HepG2 (cell line): ENCODE results near the gene POLN. TPM values are rescaled to one million over a fixed set of nuclear protein-coding genes. Genes with fewer than 3 reads are reported as not detected.

Experiments
- ATAC-seq: fragments of 200-7000 bp; cut with Tn5 transposase; 3 replicates; pipeline ENCODE4 v1.9.1; 2020; ENCODE audit warnings: mild to moderate bottlenecking, moderate library complexity
- BruUV-seq: library from RNA; stranded (reverse); fragments of 400-500 nt; replicated peaks from 2 replicates; lab custom pipeline; 2021; lab: Mats Ljungman, UMichigan
- CTCF ChIA-PET: fragments of 300-600 bp; formaldehyde crosslinking; extraction: SDS; loops from one replicate; lab custom pipeline; 2021; ENCODE audit warnings: low total read pairs, inconsistent platforms, low intra/inter-chr PET ratio; lab: Yijun Ruan, JAX
- POLR2A ChIA-PET: fragments of 350-600 bp; sonication (Branson Sonifier 250); formaldehyde crosslinking; loops from one replicate; lab custom pipeline; 2020; ENCODE audit warnings: antibody characterized with exemption, inconsistent platforms; lab: Yijun Ruan, JAX
- DNase-seq: peaks from one replicate; pipeline ENCODE4 v3.0.0-alpha.2; 2015; ENCODE audit warnings: low spot score
- FAIRE-seq: peaks from 3 replicates; lab custom pipeline; 2011; peaks lifted over from hg19 to GRCh38; lab: Jason Lieb, UNC
- H2AFZ ChIP-seq: one replicate; pipeline ENCODE4 v1.6.1; 2011; ENCODE audit warnings: low read length, inconsistent platforms
- H3K27ac ChIP-seq: fragments of 300-600 bp; 3 replicates; pipeline ENCODE4 v1.8.0; 2011; ENCODE audit warnings: mixed run types, mild to moderate bottlenecking, mixed read lengths, low read length, inconsistent platforms; ENCODE audit not compliant: insufficient read depth; ENCODE audit errors: extremely low read length
- H3K27me3 ChIP-seq, 2 experiments: fragments of 200-600 bp in 1 of 2; 2 replicates in 1 of 2; 3 replicates in 1 of 2; pipeline versions ENCODE4 v1.6.0 to v1.8.0; 2011; ENCODE audit warnings: low read length in 2 of 2, mild to moderate bottlenecking in 2 of 2, moderate library complexity in 2 of 2, inconsistent platforms in 1 of 2; ENCODE audit not compliant: insufficient read depth in 2 of 2, control insufficient read depth in 1 of 2
- H3K36me3 ChIP-seq, 2 experiments: fragments of 200-600 bp in 1 of 2; replicated peaks in 1 of 2; 2 replicates in 1 of 2; 3 replicates in 1 of 2; pipeline versions ENCODE4 v1.5.1 to v1.8.0; 2011; ENCODE audit warnings: low read length in 2 of 2, inconsistent platforms in 1 of 2; ENCODE audit not compliant: insufficient read depth in 2 of 2, control insufficient read depth in 1 of 2
- H3K4me1 ChIP-seq: 2 replicates; pipeline ENCODE4 v1.5.1; 2012; ENCODE audit warnings: low read length, inconsistent platforms; ENCODE audit not compliant: insufficient read depth
- H3K4me2 ChIP-seq: 2 replicates; pipeline ENCODE4 v1.6.0; 2011; ENCODE audit warnings: low read depth, low read length, inconsistent platforms
- H3K4me3 ChIP-seq, 3 experiments: fragments of 200-600 bp in 1 of 3; sonication (generic), shearing (Covaris generic) in 1 of 3; replicated peaks in 1 of 3; 2 replicates each; pipeline ENCODE4 v1.5.1; 2011 to 2016; ENCODE audit warnings: low read length in 3 of 3, inconsistent platforms in 2 of 3, low read depth in 2 of 3, mild to moderate bottlenecking in 2 of 3, control low read depth in 1 of 3, mixed read lengths in 1 of 3; ENCODE audit not compliant: insufficient read depth in 1 of 3
- H3K79me2 ChIP-seq: one replicate; pipeline ENCODE4 v1.6.1; 2011; ENCODE audit warnings: low read length, inconsistent platforms; ENCODE audit not compliant: insufficient read depth
- H3K9ac ChIP-seq: 2 replicates; pipeline ENCODE4 v1.6.0; 2011; ENCODE audit warnings: mild to moderate bottlenecking, low read depth, low read length, inconsistent platforms; ENCODE audit not compliant: insufficient read depth
- H3K9me3 ChIP-seq: 2 replicates; pipeline ENCODE4 v1.5.1; 2012; ENCODE audit warnings: mild to moderate bottlenecking, low read length
- H4K20me1 ChIP-seq: 2 replicates; pipeline ENCODE4 v1.6.0; 2011; ENCODE audit warnings: inconsistent platforms, mild to moderate bottlenecking, low read length, moderate library complexity; ENCODE audit not compliant: insufficient read depth
- ASH2L ChIP-seq: fragments of 300-600, 200-600 bp; sonication (generic); IDR thresholded peaks from 2 replicates; pipeline ENCODE4 v1.7.0; 2017; ENCODE audit warnings: low read depth, mild to moderate bottlenecking, moderate library complexity, mixed read lengths, low read length; ENCODE audit not compliant: insufficient read length
- EP300 ChIP-seq, 3 experiments: sonication (generic) in 1 of 3; formaldehyde crosslinking in 1 of 3; IDR thresholded peaks; 2 replicates each; pipeline versions ENCODE4 v1.5.1 to v1.6.1; 2011 to 2020; ENCODE audit warnings: low read depth in 2 of 3, low read length in 2 of 3, borderline replicate concordance in 1 of 3, improper control_type of control experiment in 1 of 3, mild to moderate bottlenecking in 1 of 3, missing genetic modification reagents in 1 of 3, moderate library complexity in 1 of 3
- KMT2A ChIP-seq: sonication (generic); formaldehyde crosslinking; IDR thresholded peaks from 2 replicates; pipeline ENCODE4 v1.4.0; 2020; ENCODE audit warnings: missing genetic modification reagents
- LRRFIP1 ChIP-seq: sonication (generic); formaldehyde crosslinking; conservative IDR thresholded peaks from 2 replicates; pipeline ENCODE4 v1.4.0; 2020; ENCODE audit warnings: missing genetic modification reagents
- NFIC ChIP-seq: IDR thresholded peaks from 2 replicates; pipeline ENCODE4 v1.6.1; 2012; ENCODE audit warnings: mild to moderate bottlenecking, low read length, inconsistent platforms
- STAT5B ChIP-seq: sonication (generic); formaldehyde crosslinking; IDR thresholded peaks from 2 replicates; pipeline ENCODE4 v1.4.0; 2020; ENCODE audit warnings: missing genetic modification reagents
- ZNF501 ChIP-seq: sonication (generic); formaldehyde crosslinking; IDR thresholded peaks from 2 replicates; pipeline ENCODE4 v1.5.1; 2020; ENCODE audit warnings: mild to moderate bottlenecking, moderate library complexity, missing genetic modification reagents
- ZNF605 ChIP-seq: sonication (generic); formaldehyde crosslinking; IDR thresholded peaks from 2 replicates; pipeline ENCODE4 v1.8.0; 2022; ENCODE audit warnings: mild to moderate bottlenecking, missing genetic modification reagents
- ZNF652 ChIP-seq: IDR thresholded peaks from 2 replicates; pipeline ENCODE4 v1.6.1; 2016; ENCODE audit warnings: low read depth, borderline replicate concordance
- WGBS: methylation state at CpG from one replicate; pipeline ENCODE4 v1.1.6; 2017; ENCODE audit warnings: low lambda C conversion rate; 5-methylcytosine and 5-hydroxymethylcytosine counted together
- in situ Hi-C: cut with HindIII; loops from 2 replicates; pipeline ENCODE4 v1.10.0; 2017; ENCODE audit warnings: low pct_unique_long_range_greater_than_20kb; ENCODE audit not compliant: extremely low pct_ligation_motif_present
- intact Hi-C: fragments of 100-400 bp; cut with micrococcal nuclease; formaldehyde crosslinking; loops from one replicate; pipeline ENCODE4 v1.10.0; 2022; ENCODE audit not compliant: unreplicated experiment
- polyA plus RNA-seq, 8 experiments: library from polyadenylated mRNA; depleted of rRNA in 3 of 8; stranded (reverse) in 7 of 8; unstranded in 1 of 8; fragments of >200 nt; fragmentation: Illumina TruSeq in 4 of 8; extraction: Trizol in 4 of 8; gene quantifications; 2 replicates each; pipeline versions ENCODE4 v1.2.1 to v1.2.3, GENCODE V29; 2011 to 2016; ENCODE audit warnings: low read depth in 4 of 8, missing spikeins in 1 of 8, mixed read lengths in 1 of 8; ENCODE audit not compliant: insufficient read depth in 1 of 8
- total RNA-seq, 5 experiments: library from RNA; depleted of rRNA; stranded (reverse); fragments of >200 nt; fragmentation: Illumina TruSeq; extraction: Trizol; gene quantifications; 2 replicates each; pipeline ENCODE4 v1.2.3, GENCODE V29; 2016; ENCODE audit warnings: low read depth in 1 of 5
- TF ChIP-seq, protein P1 (sequence below): IDR thresholded peaks from 2 replicates; pipeline ENCODE4 v1.6.1; 2012; ENCODE audit warnings: inconsistent platforms
- TF ChIP-seq, protein P2 (sequence below): sonication (generic); formaldehyde crosslinking; IDR thresholded peaks from 2 replicates; pipeline ENCODE4 v1.8.0; 2022; ENCODE audit warnings: mild to moderate bottlenecking, missing genetic modification reagents, moderate library complexity
- TF ChIP-seq, protein P3 (sequence below): sonication (generic); formaldehyde crosslinking; IDR thresholded peaks from 2 replicates; pipeline ENCODE4 v1.9.0; 2021; ENCODE audit warnings: missing genetic modification reagents, borderline replicate concordance

The POLN gene
- total and polyA plus RNA-seq, 2 of the 13 experiments (the other 11 are each of a cell fraction or from before 2014, with no cell fraction given): 0.93 to 1.5 TPM

GRCh38 chr4:2095236-2096072 is 146.5 kb downstream of the POLN start:
- intact Hi-C loops (no loop called here), in situ Hi-C loops (no loop called here)
- 69% methylated on average over 10 of the region's 16 CpGs for WGBS
- H3K4me1 ChIP-seq: peaks cover 24% of the 10 kb centered on the region
- ChIA-PET CTCF (no interaction called here), POLR2A (no interaction called here)
- FAIRE-seq (no peak), DNase-seq (no peak), ATAC-seq (no peak)
- no peak overlapping the region for H2AFZ ChIP-seq
- no peak overlapping the region for H3K9ac ChIP-seq
- no peak overlapping the region for H3K4me2 ChIP-seq
- no TSS peak for BruUV-seq
- peaks cover 5% of the 10 kb centered on the region; the same call in 1 of the 2 replicates for H3K9me3 ChIP-seq
- H3K79me2 ChIP-seq: no peaks in the 10 kb centered on the region
- no peak overlapping the region for H3K27ac ChIP-seq
- H3K27me3 ChIP-seq: peaks cover 4 to 16% of the 10 kb centered on the region in 2 experiments; a peak in 2 of 5 replicates
- no peak for TF ChIP-seq STAT5B (CRISPR knock-in tag)
- TF ChIP-seq, protein P1, sequence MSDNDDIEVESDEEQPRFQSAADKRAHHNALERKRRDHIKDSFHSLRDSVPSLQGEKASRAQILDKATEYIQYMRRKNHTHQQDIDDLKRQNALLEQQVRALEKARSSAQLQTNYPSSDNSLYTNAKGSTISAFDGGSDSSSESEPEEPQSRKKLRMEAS: no peak
- no peak for TF ChIP-seq LRRFIP1 (CRISPR knock-in tag)
- TF ChIP-seq ASH2L: no peak
- TF ChIP-seq ZNF605 (CRISPR knock-in tag): no peak
- TF ChIP-seq ZNF501 (CRISPR knock-in tag): no peak
- no peak for TF ChIP-seq NFIC
- no peak for TF ChIP-seq ZNF652 (CRISPR knock-in tag)
- TF ChIP-seq, protein P2, sequence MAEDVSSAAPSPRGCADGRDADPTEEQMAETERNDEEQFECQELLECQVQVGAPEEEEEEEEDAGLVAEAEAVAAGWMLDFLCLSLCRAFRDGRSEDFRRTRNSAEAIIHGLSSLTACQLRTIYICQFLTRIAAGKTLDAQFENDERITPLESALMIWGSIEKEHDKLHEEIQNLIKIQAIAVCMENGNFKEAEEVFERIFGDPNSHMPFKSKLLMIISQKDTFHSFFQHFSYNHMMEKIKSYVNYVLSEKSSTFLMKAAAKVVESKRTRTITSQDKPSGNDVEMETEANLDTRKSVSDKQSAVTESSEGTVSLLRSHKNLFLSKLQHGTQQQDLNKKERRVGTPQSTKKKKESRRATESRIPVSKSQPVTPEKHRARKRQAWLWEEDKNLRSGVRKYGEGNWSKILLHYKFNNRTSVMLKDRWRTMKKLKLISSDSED: no peak
- TF ChIP-seq KMT2A: no peak
- TF ChIP-seq, protein P3, sequence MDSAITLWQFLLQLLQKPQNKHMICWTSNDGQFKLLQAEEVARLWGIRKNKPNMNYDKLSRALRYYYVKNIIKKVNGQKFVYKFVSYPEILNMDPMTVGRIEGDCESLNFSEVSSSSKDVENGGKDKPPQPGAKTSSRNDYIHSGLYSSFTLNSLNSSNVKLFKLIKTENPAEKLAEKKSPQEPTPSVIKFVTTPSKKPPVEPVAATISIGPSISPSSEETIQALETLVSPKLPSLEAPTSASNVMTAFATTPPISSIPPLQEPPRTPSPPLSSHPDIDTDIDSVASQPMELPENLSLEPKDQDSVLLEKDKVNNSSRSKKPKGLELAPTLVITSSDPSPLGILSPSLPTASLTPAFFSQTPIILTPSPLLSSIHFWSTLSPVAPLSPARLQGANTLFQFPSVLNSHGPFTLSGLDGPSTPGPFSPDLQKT (CRISPR knock-in tag): no peak
- no peak for TF ChIP-seq EP300 (IDR thresholded peaks at IDR 0.05; ENCODE audit: low read depth in 2 of 2, low read length in 2 of 2)
- no peak for TF ChIP-seq EP300 (CRISPR knock-in tag; IDR thresholded peaks at IDR 0.05; ENCODE audit: borderline replicate concordance)
- no peaks in the 10 kb centered on the region for H4K20me1 ChIP-seq
- H3K4me3 ChIP-seq: no peak overlapping the region
- H3K36me3 ChIP-seq: no peaks in the 10 kb centered on the region
